ENCODE results near the gene H2BK1. TPM values are rescaled to one million over a fixed set of nuclear protein-coding genes. Genes with fewer than 3 reads are reported as not detected.
A peak's percentile ranks its signal among the peaks of the same experiment; 100 is the strongest.

H2BK1 gene
- total RNA-seq, 1 experiment from 2014 or later, result not detected

DNA sequence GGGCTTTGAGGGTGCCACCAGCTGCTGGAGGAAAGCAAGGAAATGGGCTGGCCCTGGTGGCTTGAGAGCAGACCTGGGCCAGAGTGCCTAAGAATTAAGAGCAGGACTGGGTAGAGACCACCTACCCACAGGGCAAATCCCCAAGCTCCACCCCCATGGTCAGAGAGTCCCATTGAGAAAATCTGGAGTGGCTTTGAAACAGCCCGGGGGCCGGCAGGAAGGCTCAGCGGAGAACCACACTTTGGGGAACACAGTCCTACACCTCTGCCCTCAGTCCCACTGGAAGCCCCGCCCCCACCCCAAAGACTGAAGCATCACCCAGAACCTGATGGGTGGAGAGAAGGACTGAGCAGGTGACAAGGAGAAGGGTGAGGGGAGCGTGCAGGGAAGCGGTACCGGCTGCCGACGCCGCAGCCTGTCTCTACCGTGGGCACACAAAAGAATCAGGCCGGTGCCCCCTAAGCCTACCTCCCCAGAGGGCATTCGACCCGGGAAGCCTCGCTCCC is 34.6 kb upstream of the H2BK1 start:
- Histone ChIP-seq H3K9me2 (ENCODE audit: insufficient read depth) (no peaks in the 10 kb centered on the region), H3K9me3 (ENCODE audit: insufficient read depth, low read depth) (no peaks in the 10 kb centered on the region), H3K4me2 (no peak overlapping the region), H3K36me3 (ENCODE audit: low read depth) (no peaks in the 10 kb centered on the region), H3F3A (ENCODE audit: insufficient read depth, low read depth) (peaks cover 16% of the 10 kb centered on the region), H3K79me2 (ENCODE audit: low read depth) (no peaks in the 10 kb centered on the region), H3K27ac (no peak overlapping the region), H3K4me3 (no peak overlapping the region), H2AFZ (no peak overlapping the region), H3K27me3 (ENCODE audit: insufficient read depth, low read depth) (peaks cover 26% of the 10 kb centered on the region), H3K4me1 (replicated peaks; ENCODE audit: insufficient read depth) (no peaks in the 10 kb centered on the region; the same call in 1 of the 2 replicates), H4K20me1 (ENCODE audit: insufficient read depth) (0 out of 2 replicates have a peak, but pooled peaks cover 3% of the 10 kb centered on the region)
- no peak for TF ChIP-seq EZH2 (IDR thresholded peaks at IDR 0.05; ENCODE audit: low read depth)
- TF ChIP-seq, protein P1, sequence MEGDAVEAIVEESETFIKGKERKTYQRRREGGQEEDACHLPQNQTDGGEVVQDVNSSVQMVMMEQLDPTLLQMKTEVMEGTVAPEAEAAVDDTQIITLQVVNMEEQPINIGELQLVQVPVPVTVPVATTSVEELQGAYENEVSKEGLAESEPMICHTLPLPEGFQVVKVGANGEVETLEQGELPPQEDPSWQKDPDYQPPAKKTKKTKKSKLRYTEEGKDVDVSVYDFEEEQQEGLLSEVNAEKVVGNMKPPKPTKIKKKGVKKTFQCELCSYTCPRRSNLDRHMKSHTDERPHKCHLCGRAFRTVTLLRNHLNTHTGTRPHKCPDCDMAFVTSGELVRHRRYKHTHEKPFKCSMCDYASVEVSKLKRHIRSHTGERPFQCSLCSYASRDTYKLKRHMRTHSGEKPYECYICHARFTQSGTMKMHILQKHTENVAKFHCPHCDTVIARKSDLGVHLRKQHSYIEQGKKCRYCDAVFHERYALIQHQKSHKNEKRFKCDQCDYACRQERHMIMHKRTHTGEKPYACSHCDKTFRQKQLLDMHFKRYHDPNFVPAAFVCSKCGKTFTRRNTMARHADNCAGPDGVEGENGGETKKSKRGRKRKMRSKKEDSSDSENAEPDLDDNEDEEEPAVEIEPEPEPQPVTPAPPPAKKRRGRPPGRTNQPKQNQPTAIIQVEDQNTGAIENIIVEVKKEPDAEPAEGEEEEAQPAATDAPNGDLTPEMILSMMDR (conservative IDR thresholded peaks at IDR 0.05), result no peak
- ChIA-PET CTCF (interaction anchor here (0.6 to 1.9 kb wide), 4 partner anchors 12 to 376 kb away, joined by 6 to 23 read pairs (median 10); partner anchors contain the start of genes ABCF2 and CHPF2), POLR2A (ENCODE audit: unreplicated experiment) (no interaction called here)
- no TSS peak for BruUV-seq (replicated peaks)
- intact Hi-C loops (cut with micrococcal nuclease; ENCODE audit: unreplicated experiment), result loop anchor here (1.0 to 5.0 kb wide), 2 partner anchors 73 to 467 kb away; no protein-coding TSS in a partner anchor
- DNase-seq, result no peak

DNA sequence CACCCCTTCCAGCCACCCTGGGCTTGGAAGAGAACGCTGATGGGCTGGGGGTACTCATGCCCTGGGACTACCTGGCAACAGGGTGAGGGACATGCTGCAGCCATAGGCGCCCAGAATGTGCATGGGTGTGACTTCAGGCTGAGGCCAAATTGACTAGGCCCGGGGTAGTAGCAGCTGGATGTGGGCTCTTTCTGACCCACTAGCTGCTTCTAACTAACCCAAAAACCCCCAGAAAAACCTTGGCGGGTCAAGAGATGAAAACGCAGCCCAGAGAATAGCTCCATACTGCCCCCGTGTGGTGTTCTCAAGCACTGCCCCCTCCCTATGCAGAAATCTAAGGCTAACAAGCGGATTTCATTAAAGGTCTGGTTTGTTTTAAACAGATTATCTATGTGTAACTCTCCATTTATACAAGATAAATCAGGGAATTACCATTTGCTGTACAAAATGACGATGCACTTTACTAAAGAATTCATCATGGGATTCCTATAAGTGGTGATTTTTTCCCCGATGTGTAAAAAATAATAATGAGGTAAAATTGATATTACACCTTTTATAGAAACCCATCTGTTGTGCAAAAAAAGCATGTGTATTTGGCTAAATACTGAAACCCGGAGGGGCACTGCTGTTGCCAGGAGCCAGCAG is 34.0 kb upstream of the H2BK1 start:
- H2AFZ ChIP-seq, result no peak overlapping the region
- TF ChIP-seq, protein P1 (conservative IDR thresholded peaks at IDR 0.05), result peak; percentile 95
- no peak for TF ChIP-seq EZH2 (IDR thresholded peaks at IDR 0.05; ENCODE audit: low read depth)
- H4K20me1 ChIP-seq (ENCODE audit: insufficient read depth), result 0 out of 2 replicates have a peak, but pooled peaks cover 3% of the 10 kb centered on the region
- H3K4me3 ChIP-seq, result no peak overlapping the region
- H3K4me1 ChIP-seq (replicated peaks; ENCODE audit: insufficient read depth), result no peaks in the 10 kb centered on the region; the same call in 1 of the 2 replicates
- peak in 1 of 2 experiments; percentile 44 for DNase-seq
- no peaks in the 10 kb centered on the region for H3K79me2 ChIP-seq (ENCODE audit: low read depth)
- intact Hi-C loops (cut with micrococcal nuclease; ENCODE audit: unreplicated experiment), result loop anchor here (1.0 to 5.0 kb wide), 2 partner anchors 72 to 466 kb away; no protein-coding TSS in a partner anchor
- CTCF ChIA-PET, result interaction anchor here (0.5 to 1.9 kb wide), 8 partner anchors 11 to 375 kb away, joined by 3 to 23 read pairs (median 6); partner anchors contain the start of genes ABCF2, ATG9B and CHPF2
- no TSS peak for BruUV-seq (replicated peaks)
- H3K4me2 ChIP-seq, result no peak overlapping the region
- peaks cover 25% of the 10 kb centered on the region for H3K27me3 ChIP-seq (ENCODE audit: insufficient read depth, low read depth)
- no peaks in the 10 kb centered on the region for H3K36me3 ChIP-seq (ENCODE audit: low read depth)
- no peak overlapping the region for H3K27ac ChIP-seq
- POLR2A ChIA-PET (ENCODE audit: unreplicated experiment), result interaction anchor here (0.7 kb wide), 1 partner anchor 216 kb away, joined by 3 read pairs; no protein-coding TSS in a partner anchor
- H3K9me2 ChIP-seq (ENCODE audit: insufficient read depth), result no peaks in the 10 kb centered on the region
- H3K9me3 ChIP-seq (ENCODE audit: insufficient read depth, low read depth), result no peaks in the 10 kb centered on the region
- H3F3A ChIP-seq (ENCODE audit: insufficient read depth, low read depth), result peaks cover 16% of the 10 kb centered on the region

GRCh38 chr7:151243408-151244195 is 33.3 kb upstream of the H2BK1 start:
- BruUV-seq (replicated peaks), result no TSS peak
- peaks cover 21% of the 10 kb centered on the region for H3K27me3 ChIP-seq (ENCODE audit: insufficient read depth, low read depth)
- H4K20me1 ChIP-seq (ENCODE audit: insufficient read depth), result 0 out of 2 replicates have a peak, but pooled peaks cover 3% of the 10 kb centered on the region
- H3K36me3 ChIP-seq (ENCODE audit: low read depth), result no peaks in the 10 kb centered on the region
- intact Hi-C loops (cut with micrococcal nuclease; ENCODE audit: unreplicated experiment), result loop anchor here (1.0 to 5.0 kb wide), 2 partner anchors 71 to 465 kb away; no protein-coding TSS in a partner anchor
- no peak overlapping the region for H3K4me2 ChIP-seq
- no peak overlapping the region for H3K4me3 ChIP-seq
- no peaks in the 10 kb centered on the region; the same call in 1 of the 2 replicates for H3K4me1 ChIP-seq (replicated peaks; ENCODE audit: insufficient read depth)
- ChIA-PET POLR2A (ENCODE audit: unreplicated experiment) (interaction anchor here (0.7 kb wide), 1 partner anchor 215 kb away, joined by 3 read pairs; no protein-coding TSS in a partner anchor), CTCF (interaction anchor here (0.5 to 1.9 kb wide), 7 partner anchors 11 to 220 kb away, joined by 3 to 23 read pairs (median 6); partner anchors contain the start of genes ABCF2, ATG9B and CHPF2)
- peaks cover 16% of the 10 kb centered on the region for H3F3A ChIP-seq (ENCODE audit: insufficient read depth, low read depth)
- no peak overlapping the region for H3K27ac ChIP-seq
- H3K9me2 ChIP-seq (ENCODE audit: insufficient read depth), result no peaks in the 10 kb centered on the region
- TF ChIP-seq EZH2 (IDR thresholded peaks at IDR 0.05; ENCODE audit: low read depth), result no peak
- TF ChIP-seq, protein P1 (conservative IDR thresholded peaks at IDR 0.05), result no peak
- H2AFZ ChIP-seq, result no peak overlapping the region
- no peaks in the 10 kb centered on the region for H3K79me2 ChIP-seq (ENCODE audit: low read depth)
- DNase-seq, result no peak
- H3K9me3 ChIP-seq (ENCODE audit: insufficient read depth, low read depth), result no peaks in the 10 kb centered on the region
